Measurements from ENCODE around the gene L3MBTL4.

DNA sequence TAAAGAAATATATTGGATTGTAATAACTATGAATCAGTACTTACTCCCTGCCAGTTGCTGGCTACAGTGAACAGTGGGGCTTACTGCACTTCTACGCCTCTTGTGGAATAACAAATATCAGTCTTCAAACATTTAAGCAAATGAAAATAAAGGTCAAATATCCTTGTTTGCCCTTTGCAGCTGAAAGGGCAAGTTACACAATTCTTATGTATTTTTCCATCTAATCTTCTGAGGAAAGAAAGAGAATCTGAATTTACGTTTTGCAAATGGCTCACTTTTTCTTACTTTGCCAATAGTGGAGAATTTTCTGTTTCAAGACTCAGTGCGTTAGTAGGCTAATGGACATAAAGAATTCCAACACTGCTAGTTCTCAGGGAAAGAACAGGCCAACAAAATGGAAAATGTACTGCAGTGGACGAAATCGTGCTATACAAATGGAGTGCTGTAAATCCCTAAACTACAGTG is 362.2 kb downstream of the L3MBTL4 start:
- TF ChIP-seq, protein P1, sequence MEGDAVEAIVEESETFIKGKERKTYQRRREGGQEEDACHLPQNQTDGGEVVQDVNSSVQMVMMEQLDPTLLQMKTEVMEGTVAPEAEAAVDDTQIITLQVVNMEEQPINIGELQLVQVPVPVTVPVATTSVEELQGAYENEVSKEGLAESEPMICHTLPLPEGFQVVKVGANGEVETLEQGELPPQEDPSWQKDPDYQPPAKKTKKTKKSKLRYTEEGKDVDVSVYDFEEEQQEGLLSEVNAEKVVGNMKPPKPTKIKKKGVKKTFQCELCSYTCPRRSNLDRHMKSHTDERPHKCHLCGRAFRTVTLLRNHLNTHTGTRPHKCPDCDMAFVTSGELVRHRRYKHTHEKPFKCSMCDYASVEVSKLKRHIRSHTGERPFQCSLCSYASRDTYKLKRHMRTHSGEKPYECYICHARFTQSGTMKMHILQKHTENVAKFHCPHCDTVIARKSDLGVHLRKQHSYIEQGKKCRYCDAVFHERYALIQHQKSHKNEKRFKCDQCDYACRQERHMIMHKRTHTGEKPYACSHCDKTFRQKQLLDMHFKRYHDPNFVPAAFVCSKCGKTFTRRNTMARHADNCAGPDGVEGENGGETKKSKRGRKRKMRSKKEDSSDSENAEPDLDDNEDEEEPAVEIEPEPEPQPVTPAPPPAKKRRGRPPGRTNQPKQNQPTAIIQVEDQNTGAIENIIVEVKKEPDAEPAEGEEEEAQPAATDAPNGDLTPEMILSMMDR (conservative IDR thresholded peaks at IDR 0.05; ENCODE audit: low read length): no peak
- TF ChIP-seq EZH2phosphoT487 (IDR thresholded peaks at IDR 0.05; ENCODE audit: borderline replicate concordance, low read depth, low read length): no peak
